Activated CD4-positive, alpha-beta T cell treated with anti-CD3 and anti-CD28 coated beads for 36 hours (primary cell): ENCODE results near the gene RNF32. TPM values are rescaled to one million over a fixed set of nuclear protein-coding genes. Genes with fewer than 3 reads are reported as not detected.
A peak's percentile ranks its signal among the peaks of the same experiment; 100 is the strongest.

Experiments
- ATAC-seq: fragments of 200-7000 bp; cut with Tn5 transposase; one replicate; pipeline ENCODE4 v1.10.0; 2021; ENCODE audit warnings: mild to moderate bottlenecking, moderate library complexity
- CTCF ChIA-PET: fragments of 350-600 bp; sonication (Branson Sonifier 250); formaldehyde crosslinking; loops from one replicate; lab custom pipeline; 2021; ENCODE audit warnings: antibody characterized with exemption; lab: Charles Lee
- POLR2A ChIA-PET: fragments of 350-600 bp; sonication (Branson Sonifier 250); formaldehyde crosslinking; loops from one replicate; lab custom pipeline; 2021; ENCODE audit warnings: antibody characterized with exemption, inconsistent platforms; lab: Charles Lee
- DNase-seq: peaks from one replicate; pipeline ENCODE4 v3.0.0-alpha.2; 2020
- H3K27ac Mint-ChIP-seq: one replicate; pipeline ENCODE4 v1.8.0; 2021; ENCODE audit warnings: mixed read lengths
- H3K27me3 Mint-ChIP-seq: one replicate; pipeline ENCODE4 v1.8.0; 2021; ENCODE audit warnings: mixed read lengths
- H3K36me3 Mint-ChIP-seq: one replicate; pipeline ENCODE4 v1.8.0; 2021; ENCODE audit warnings: low read depth, mixed read lengths
- H3K4me1 Mint-ChIP-seq: one replicate; pipeline ENCODE4 v1.8.0; 2021; ENCODE audit warnings: mixed read lengths
- H3K4me3 Mint-ChIP-seq: one replicate; pipeline ENCODE4 v1.8.0; 2021; ENCODE audit warnings: mild to moderate bottlenecking, moderate library complexity, mixed read lengths
- H3K9me3 Mint-ChIP-seq: one replicate; pipeline ENCODE4 v1.8.0; 2021; ENCODE audit warnings: low read depth, mixed read lengths
- intact Hi-C, 2 experiments: fragments of 100-400 bp; cut with DNase I in 1 of 2; cut with micrococcal nuclease in 1 of 2; formaldehyde crosslinking; loops; one replicate each; pipeline versions ENCODE4 v1.14.2 to v1.15.1; 2022 to 2024; cut with DNase I, micrococcal nuclease
- total RNA-seq, 2 experiments: library from RNA; stranded (reverse); gene quantifications; one replicate each; pipeline ENCODE4 v1.2.3, GENCODE V29; 2021

RNF32 gene
- total RNA-seq, 2 experiments from 2014 or later = 0.71 to 0.90 TPM

GRCh38 chr7:156666368-156667109, 26.0 kb downstream of the RNF32 start:
- no peak overlapping the region for H3K4me3 Mint-ChIP-seq
- DNase-seq (no peak), ATAC-seq (peak; percentile 58)
- CTCF ChIA-PET = no interaction called here
- POLR2A ChIA-PET = no interaction called here
- no peaks in the 10 kb centered on the region for H3K27me3 Mint-ChIP-seq
- intact Hi-C loops = no loop called here
- H3K9me3 Mint-ChIP-seq = no peaks in the 10 kb centered on the region
- no peaks in the 10 kb centered on the region for H3K36me3 Mint-ChIP-seq
- no peak overlapping the region for H3K27ac Mint-ChIP-seq
- H3K4me1 Mint-ChIP-seq = no peaks in the 10 kb centered on the region

GRCh38 chr7:156667110-156667426, 26.5 kb downstream of the RNF32 start:
- Mint-ChIP-seq H3K4me1 (no peaks in the 10 kb centered on the region), H3K4me3 (no peak overlapping the region), H3K36me3 (no peaks in the 10 kb centered on the region), H3K9me3 (no peaks in the 10 kb centered on the region), H3K27ac (no peak overlapping the region), H3K27me3 (no peaks in the 10 kb centered on the region)
- ChIA-PET CTCF (no interaction called here), POLR2A (no interaction called here)
- intact Hi-C loops = no loop called here
- ATAC-seq (no peak), DNase-seq (no peak)

GRCh38 chr7:156668130-156668741, 27.7 kb downstream of the RNF32 start:
- ChIA-PET CTCF (interaction anchor here (0.6 kb wide), 1 partner anchor 25 kb away, joined by 3 read pairs; no protein-coding TSS in a partner anchor), POLR2A (no interaction called here)
- intact Hi-C loops = no loop called here
- no peak overlapping the region for H3K27ac Mint-ChIP-seq
- no peak for ATAC-seq
- DNase-seq = no peak
- no peak overlapping the region for H3K4me3 Mint-ChIP-seq
- no peaks in the 10 kb centered on the region for H3K27me3 Mint-ChIP-seq
- no peaks in the 10 kb centered on the region for H3K9me3 Mint-ChIP-seq
- H3K36me3 Mint-ChIP-seq = no peaks in the 10 kb centered on the region
- no peaks in the 10 kb centered on the region for H3K4me1 Mint-ChIP-seq

GRCh38 chr7:156669035-156669828, 28.7 kb downstream of the RNF32 start:
- intact Hi-C loops = no loop called here
- peaks cover 2% of the 10 kb centered on the region for H3K36me3 Mint-ChIP-seq
- ChIA-PET CTCF (interaction anchor here (0.6 kb wide), 1 partner anchor 24 kb away, joined by 3 read pairs; no protein-coding TSS in a partner anchor), POLR2A (no interaction called here)
- H3K27me3 Mint-ChIP-seq = no peaks in the 10 kb centered on the region
- H3K9me3 Mint-ChIP-seq = no peaks in the 10 kb centered on the region
- ATAC-seq = no peak
- H3K4me1 Mint-ChIP-seq = no peaks in the 10 kb centered on the region
- H3K4me3 Mint-ChIP-seq = no peak overlapping the region
- no peak overlapping the region for H3K27ac Mint-ChIP-seq
- DNase-seq = no peak

GRCh38 chr7:156673454-156673853, 32.9 kb downstream of the RNF32 start:
- no peak overlapping the region for H3K4me3 Mint-ChIP-seq
- intact Hi-C loops = no loop called here
- CTCF ChIA-PET = interaction anchor here (1.0 kb wide), 2 partner anchors 9 to 11 kb away, joined by 4 read pairs; no protein-coding TSS in a partner anchor

GRCh38 chr7:156673902-156674301, 33.3 kb downstream of the RNF32 start:
- H3K36me3 Mint-ChIP-seq = peaks cover 22% of the 10 kb centered on the region
- ATAC-seq (no peak), DNase-seq (no peak)
- H3K4me1 Mint-ChIP-seq = no peaks in the 10 kb centered on the region
- H3K9me3 Mint-ChIP-seq = no peaks in the 10 kb centered on the region
- intact Hi-C loops = no loop called here
- POLR2A ChIA-PET = no interaction called here
- no peak overlapping the region for H3K4me3 Mint-ChIP-seq
- H3K27ac Mint-ChIP-seq = no peak overlapping the region
- H3K27me3 Mint-ChIP-seq = no peaks in the 10 kb centered on the region
- CTCF ChIA-PET = interaction anchor here (0.6 to 1.0 kb wide), 3 partner anchors 8 to 103 kb away, joined by 3 to 4 read pairs (median 4); no protein-coding TSS in a partner anchor

More at GRCh38 chr7:156673454-156673853, 32.9 kb downstream of the RNF32 start:
- H3K9me3 Mint-ChIP-seq = no peaks in the 10 kb centered on the region
- DNase-seq (no peak), ATAC-seq (no peak)
- H3K27me3 Mint-ChIP-seq = no peaks in the 10 kb centered on the region
- H3K27ac Mint-ChIP-seq = no peak overlapping the region
- no peaks in the 10 kb centered on the region for H3K4me1 Mint-ChIP-seq
- H3K36me3 Mint-ChIP-seq = peaks cover 17% of the 10 kb centered on the region
- POLR2A ChIA-PET = no interaction called here

- Mint-ChIP-seq H3K27ac (no peak overlapping the region), H3K4me1 (no peaks in the 10 kb centered on the region), H3K4me3 (no peak overlapping the region), H3K27me3 (no peaks in the 10 kb centered on the region), H3K36me3 (peaks cover 30% of the 10 kb centered on the region), H3K9me3 (no peaks in the 10 kb centered on the region)
- intact Hi-C loops = no loop called here
- ATAC-seq (no peak), DNase-seq (no peak)
- ChIA-PET POLR2A (no interaction called here), CTCF (no interaction called here)
Observed at GRCh38 chr7:156675721-156676120, 35.1 kb downstream of the RNF32 start.

GRCh38 chr7:156676263-156676662, 35.7 kb downstream of the RNF32 start:
- Mint-ChIP-seq H3K27ac (no peak overlapping the region), H3K36me3 (peaks cover 30% of the 10 kb centered on the region), H3K4me1 (no peaks in the 10 kb centered on the region), H3K9me3 (no peaks in the 10 kb centered on the region), H3K4me3 (no peak overlapping the region), H3K27me3 (no peaks in the 10 kb centered on the region)
- POLR2A ChIA-PET = no interaction called here
- ATAC-seq = no peak
- CTCF ChIA-PET = no interaction called here
- intact Hi-C loops = no loop called here
- no peak for DNase-seq

- Mint-ChIP-seq H3K4me3 (no peak overlapping the region), H3K27me3 (no peaks in the 10 kb centered on the region), H3K4me1 (no peaks in the 10 kb centered on the region), H3K36me3 (peaks cover 33% of the 10 kb centered on the region), H3K27ac (no peak overlapping the region), H3K9me3 (no peaks in the 10 kb centered on the region)
- intact Hi-C loops = no loop called here
- ChIA-PET CTCF (interaction anchor here (1.1 kb wide), 1 partner anchor 8 kb away, joined by 6 read pairs; no protein-coding TSS in a partner anchor), POLR2A (no interaction called here)
- no peak for ATAC-seq
- no peak for DNase-seq
Observed at GRCh38 chr7:156677374-156678054, 36.9 kb downstream of the RNF32 start.

GRCh38 chr7:156680281-156680680, 39.7 kb downstream of the RNF32 start:
- H3K27me3 Mint-ChIP-seq = no peaks in the 10 kb centered on the region

GRCh38 chr7:156682928-156683327, 42.4 kb downstream of the RNF32 start:
- H3K9me3 Mint-ChIP-seq = no peaks in the 10 kb centered on the region
- no peaks in the 10 kb centered on the region for H3K27me3 Mint-ChIP-seq
- POLR2A ChIA-PET = no interaction called here
- no peak for DNase-seq
- H3K36me3 Mint-ChIP-seq = peaks cover 25% of the 10 kb centered on the region
- CTCF ChIA-PET = interaction anchor here (0.9 kb wide), 1 partner anchor 10 kb away, joined by 4 read pairs; no protein-coding TSS in a partner anchor
- no peak overlapping the region for H3K4me3 Mint-ChIP-seq
- intact Hi-C loops = no loop called here
- H3K4me1 Mint-ChIP-seq = no peaks in the 10 kb centered on the region
- no peak for ATAC-seq
- no peak overlapping the region for H3K27ac Mint-ChIP-seq

More at GRCh38 chr7:156680281-156680680, 39.7 kb downstream of the RNF32 start:
- POLR2A ChIA-PET = no interaction called here
- H3K36me3 Mint-ChIP-seq = peaks cover 34% of the 10 kb centered on the region
- H3K27ac Mint-ChIP-seq = no peak overlapping the region
- no peak for ATAC-seq
- H3K9me3 Mint-ChIP-seq = no peaks in the 10 kb centered on the region
- DNase-seq = no peak
- no peak overlapping the region for H3K4me3 Mint-ChIP-seq
- intact Hi-C loops = no loop called here
- H3K4me1 Mint-ChIP-seq = no peaks in the 10 kb centered on the region
- CTCF ChIA-PET = no interaction called here
